Endometrial microvascular endothelial cells (primary cell): ENCODE data around the gene C2CD4C. TPM values are rescaled to one million over a fixed set of nuclear protein-coding genes. Genes with fewer than 3 reads are reported as not detected.

ENCODE experiments used
- in situ Hi-C: cut with HindIII; loops from 2 replicates; pipeline ENCODE4 v1.10.0; 2017; ENCODE audit warnings: low sequenced_read_pairs, low pct_unique_long_range_greater_than_20kb; ENCODE audit errors: inconsistent ontology term
- total RNA-seq: library from RNA; depleted of rRNA; stranded (reverse); fragments of >200 nt; gene quantifications from one replicate; pipeline ENCODE4 v1.2.3, GENCODE V29; 2015; ENCODE audit errors: inconsistent ontology term

C2CD4C gene
- total RNA-seq, 1 donor from 2014 or later = not detected

GRCh38 chr19:375395-376110, 33.4 kb downstream of the C2CD4C start:
- in situ Hi-C loops = no loop called here

GRCh38 chr19:374886-375235, 34.1 kb downstream of the C2CD4C start:
- in situ Hi-C loops = no loop called here

GRCh38 chr19:374183-374885, 34.6 kb downstream of the C2CD4C start:
- in situ Hi-C loops = no loop called here

- in situ Hi-C loops = no loop called here
Observed at GRCh38 chr19:373391-374182, 35.4 kb downstream of the C2CD4C start.

GRCh38 chr19:372306-372890, 36.5 kb downstream of the C2CD4C start:
- in situ Hi-C loops = no loop called here

- in situ Hi-C loops = no loop called here
Observed at GRCh38 chr19:371501-372168, 37.3 kb downstream of the C2CD4C start.

GRCh38 chr19:370641-371330, 38.2 kb downstream of the C2CD4C start:
- in situ Hi-C loops = no loop called here

GRCh38 chr19:369876-370275, 39.1 kb downstream of the C2CD4C start:
- in situ Hi-C loops = no loop called here

GRCh38 chr19:369256-369655, 39.7 kb downstream of the C2CD4C start:
- in situ Hi-C loops = no loop called here

- in situ Hi-C loops = no loop called here
Observed at GRCh38 chr19:368630-369024, 40.3 kb downstream of the C2CD4C start.

- in situ Hi-C loops = no loop called here
Observed at GRCh38 chr19:367963-368629, 40.9 kb downstream of the C2CD4C start.

GRCh38 chr19:367561-367960, 41.4 kb downstream of the C2CD4C start:
- in situ Hi-C loops = no loop called here

- in situ Hi-C loops = no loop called here
Observed at GRCh38 chr19:366951-367350, 42.0 kb downstream of the C2CD4C start.

- in situ Hi-C loops = no loop called here
Observed at GRCh38 chr19:366205-366783, 42.7 kb downstream of the C2CD4C start.

GRCh38 chr19:364496-365287, 44.3 kb downstream of the C2CD4C start:
- in situ Hi-C loops = no loop called here

- in situ Hi-C loops = no loop called here
Observed at GRCh38 chr19:362683-363082, 46.3 kb downstream of the C2CD4C start.

GRCh38 chr19:362154-362553, 46.8 kb downstream of the C2CD4C start:
- in situ Hi-C loops = no loop called here
